Neuron (in vitro differentiated cells): Measurements from ENCODE around the gene ARMC8.

ENCODE experiments used
- H2AFZ ChIP-seq: one replicate; pipeline ENCODE4 v1.6.1; 2013; ENCODE audit warnings: low read depth, mild to moderate bottlenecking, inconsistent platforms, low read length, moderate library complexity
- H3K27me3 ChIP-seq: one replicate; pipeline ENCODE4 v1.6.1; 2013; ENCODE audit warnings: low read length; ENCODE audit not compliant: insufficient read depth
- H3K36me3 ChIP-seq: one replicate; pipeline ENCODE4 v1.6.1; 2013; ENCODE audit warnings: low read length; ENCODE audit not compliant: insufficient read depth
- H3K4me1 ChIP-seq: one replicate; pipeline ENCODE4 v1.6.1; 2013; ENCODE audit warnings: low read length; ENCODE audit not compliant: insufficient read depth
- H3K4me3 ChIP-seq: 2 replicates; pipeline ENCODE4 v1.5.1; 2013; ENCODE audit warnings: mild to moderate bottlenecking, low read length, moderate library complexity
- H3K9me3 ChIP-seq: one replicate; pipeline ENCODE4 v1.6.1; 2013; ENCODE audit warnings: low read length

Gene ARMC8

DNA sequence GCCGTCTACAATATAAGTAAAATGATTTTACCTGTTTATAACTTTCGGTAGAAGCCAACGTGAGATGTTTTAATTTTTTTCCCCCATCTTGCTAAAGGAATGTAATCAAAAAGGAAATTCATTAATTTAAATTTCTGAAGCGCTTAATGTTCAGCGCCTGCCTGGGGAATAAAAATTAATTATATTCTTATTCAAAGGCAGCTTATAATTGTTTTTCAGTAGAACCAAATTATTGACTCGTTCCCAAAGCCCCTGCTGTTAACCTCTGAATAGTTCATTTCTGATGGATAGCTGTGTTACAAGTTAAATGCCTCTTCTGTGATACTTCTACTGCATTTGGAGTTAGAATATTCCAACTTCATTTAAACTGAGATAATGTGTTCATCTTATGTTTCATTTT, 51.6 kb downstream of the ARMC8 start:
- no peaks in the 10 kb centered on the region for H3K27me3 ChIP-seq
- peaks cover 78% of the 10 kb centered on the region for H3K36me3 ChIP-seq
- H2AFZ ChIP-seq = no peak overlapping the region
- no peaks in the 10 kb centered on the region for H3K4me1 ChIP-seq
- H3K4me3 ChIP-seq = no peak overlapping the region
- H3K9me3 ChIP-seq = no peaks in the 10 kb centered on the region

DNA sequence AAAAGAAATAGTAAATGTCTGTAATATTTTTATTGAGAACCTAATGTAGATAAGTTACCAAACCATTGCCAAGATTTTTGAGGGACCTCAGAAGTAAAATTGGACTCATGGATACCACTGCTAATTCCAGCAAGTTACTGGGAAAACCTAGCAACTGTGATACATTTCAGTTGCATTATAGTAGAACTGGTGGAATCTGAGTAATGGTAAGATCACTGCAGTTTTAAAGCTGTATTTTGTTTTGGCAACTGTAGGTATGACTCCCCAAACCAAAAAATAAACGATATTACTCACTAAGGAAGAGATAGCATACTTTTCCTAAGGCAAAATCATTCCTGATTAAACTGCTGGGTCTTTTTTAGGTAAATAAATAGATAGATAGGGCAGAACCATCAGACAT, 54.0 kb downstream of the ARMC8 start:
- Histone ChIP-seq H3K9me3 (no peaks in the 10 kb centered on the region), H2AFZ (no peak overlapping the region), H3K4me3 (no peak overlapping the region), H3K27me3 (no peaks in the 10 kb centered on the region), H3K36me3 (peaks cover 81% of the 10 kb centered on the region), H3K4me1 (no peaks in the 10 kb centered on the region)

DNA sequence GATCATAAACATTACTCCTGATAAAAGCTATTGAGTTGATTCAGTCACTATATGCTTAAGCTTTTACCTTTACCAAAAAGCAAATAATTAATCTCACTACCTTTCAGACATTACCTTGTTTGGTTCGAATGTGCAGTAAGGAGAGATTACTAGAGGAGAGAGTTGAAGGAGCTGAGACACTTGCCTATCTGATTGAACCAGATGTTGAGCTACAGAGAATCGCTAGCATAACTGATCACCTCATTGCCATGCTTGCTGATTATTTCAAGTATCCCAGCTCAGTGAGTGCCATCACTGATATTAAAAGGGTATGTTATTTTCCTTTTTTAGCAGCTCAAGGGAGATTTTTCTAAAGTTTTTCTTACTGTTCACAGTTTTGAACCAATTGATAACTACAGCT, 54.6 kb downstream of the ARMC8 start:
- H3K9me3 ChIP-seq = no peaks in the 10 kb centered on the region
- no peaks in the 10 kb centered on the region for H3K27me3 ChIP-seq
- H2AFZ ChIP-seq = no peak overlapping the region
- H3K4me1 ChIP-seq = no peaks in the 10 kb centered on the region
- no peak overlapping the region for H3K4me3 ChIP-seq
- H3K36me3 ChIP-seq = peaks cover 79% of the 10 kb centered on the region

DNA sequence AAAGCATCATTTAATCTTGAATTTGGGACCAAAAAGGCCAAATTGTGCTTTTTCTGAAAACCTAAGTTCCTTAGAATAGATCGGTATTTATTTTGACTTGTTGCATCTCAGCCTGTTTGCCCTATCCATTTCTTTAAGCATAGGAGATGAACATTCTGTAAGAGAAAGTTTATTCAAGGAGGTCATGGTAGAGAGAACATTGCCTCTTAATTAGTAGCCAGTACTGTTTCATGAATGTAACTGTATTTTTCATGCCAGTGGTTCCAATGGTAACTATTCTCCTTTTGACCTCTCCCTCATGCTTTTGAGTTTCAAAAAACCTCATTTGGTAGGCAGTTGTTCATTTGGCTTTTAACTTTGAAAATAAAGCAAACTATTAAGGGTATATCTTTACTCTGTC, 55.4 kb downstream of the ARMC8 start:
- H2AFZ ChIP-seq = no peak overlapping the region
- no peaks in the 10 kb centered on the region for H3K27me3 ChIP-seq
- H3K36me3 ChIP-seq = peaks cover 76% of the 10 kb centered on the region
- H3K9me3 ChIP-seq = no peaks in the 10 kb centered on the region
- H3K4me1 ChIP-seq = no peaks in the 10 kb centered on the region
- H3K4me3 ChIP-seq = no peak overlapping the region

DNA sequence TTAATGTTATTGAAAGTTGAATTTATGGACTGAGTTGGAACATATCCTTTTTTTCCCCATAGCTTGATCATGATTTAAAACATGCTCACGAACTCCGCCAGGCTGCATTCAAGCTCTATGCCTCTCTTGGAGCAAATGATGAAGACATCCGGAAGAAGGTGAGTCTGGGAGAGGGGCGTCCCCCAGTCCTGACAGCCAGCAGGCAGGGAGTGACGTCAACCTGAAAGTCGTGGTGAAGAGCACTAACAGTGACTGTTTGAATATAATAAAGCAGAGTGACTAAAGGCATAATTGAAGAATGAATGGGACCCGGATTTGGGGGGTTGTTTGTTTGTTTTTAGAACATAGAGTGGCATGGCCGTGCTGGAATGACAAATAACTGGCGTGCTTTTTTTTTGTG, 57.9 kb downstream of the ARMC8 start:
- H3K36me3 ChIP-seq = peaks cover 75% of the 10 kb centered on the region
- no peaks in the 10 kb centered on the region for H3K27me3 ChIP-seq
- no peak overlapping the region for H2AFZ ChIP-seq
- H3K4me1 ChIP-seq = no peaks in the 10 kb centered on the region
- H3K4me3 ChIP-seq = no peak overlapping the region
- no peaks in the 10 kb centered on the region for H3K9me3 ChIP-seq

DNA sequence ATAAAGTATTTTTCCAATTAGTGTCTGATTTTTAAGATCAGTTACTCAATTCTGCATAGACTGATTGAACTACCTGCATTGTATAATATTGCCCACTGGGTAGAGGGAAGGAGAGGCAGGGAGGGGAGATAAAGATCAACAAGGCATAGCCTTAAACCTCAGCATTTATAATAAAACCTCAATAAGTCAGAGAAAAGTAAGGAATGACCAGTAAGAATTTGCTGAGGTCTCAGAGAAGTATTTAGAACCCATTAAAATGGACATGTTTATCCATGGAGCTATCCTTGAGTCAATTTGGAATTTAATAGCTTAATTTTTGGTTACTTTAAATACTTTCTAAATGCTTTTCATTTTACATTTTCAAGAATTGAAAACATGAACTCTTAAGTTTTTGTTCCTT, 62.5 kb downstream of the ARMC8 start:
- H3K27me3 ChIP-seq = no peaks in the 10 kb centered on the region
- peaks cover 42% of the 10 kb centered on the region for H3K36me3 ChIP-seq
- no peaks in the 10 kb centered on the region for H3K4me1 ChIP-seq
- H3K9me3 ChIP-seq = no peaks in the 10 kb centered on the region
- H3K4me3 ChIP-seq = no peak overlapping the region
- H2AFZ ChIP-seq = no peak overlapping the region

DNA sequence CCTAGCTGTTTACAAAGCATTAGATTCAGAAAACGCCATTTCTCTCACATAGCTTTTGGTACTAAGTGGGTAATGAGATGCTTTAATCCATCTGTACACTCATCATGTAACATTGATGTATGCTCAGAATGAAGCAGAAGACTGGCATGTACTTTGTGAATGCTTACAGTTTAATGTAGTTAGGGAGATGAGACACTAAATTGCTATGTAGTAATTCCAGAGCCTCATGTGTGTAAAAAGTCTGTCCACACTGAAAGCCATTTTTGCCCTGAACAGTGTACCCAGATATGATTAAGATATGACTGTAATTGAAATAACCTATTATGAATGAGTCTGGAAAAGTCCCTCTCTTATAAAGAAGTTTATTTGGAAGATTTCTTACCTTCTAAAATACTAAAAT, 66.5 kb downstream of the ARMC8 start:
- Histone ChIP-seq H3K4me3 (no peak overlapping the region), H3K9me3 (no peaks in the 10 kb centered on the region), H2AFZ (no peak overlapping the region), H3K36me3 (peaks cover 10% of the 10 kb centered on the region), H3K27me3 (no peaks in the 10 kb centered on the region), H3K4me1 (no peaks in the 10 kb centered on the region)

DNA sequence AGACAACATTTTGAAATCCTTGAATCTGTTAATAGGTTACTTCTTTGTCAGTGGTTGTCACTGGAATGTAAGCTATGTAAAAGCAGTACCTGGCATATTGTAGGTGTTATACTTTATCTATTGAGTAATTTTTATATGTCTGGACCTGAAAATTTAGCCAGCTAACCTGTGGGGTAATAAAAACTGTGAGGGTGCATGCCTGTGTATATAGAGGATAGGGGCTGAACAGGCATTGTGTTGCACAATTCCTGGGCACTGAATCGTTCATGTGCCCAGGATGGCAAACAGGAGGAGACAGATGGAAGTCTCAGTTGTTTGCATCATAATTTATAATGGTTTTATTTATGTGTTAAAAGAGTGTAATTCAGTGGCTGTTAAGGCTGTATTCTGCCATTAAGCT, 67.1 kb downstream of the ARMC8 start:
- Histone ChIP-seq H3K27me3 (no peaks in the 10 kb centered on the region), H3K4me3 (no peak overlapping the region), H2AFZ (no peak overlapping the region), H3K4me1 (no peaks in the 10 kb centered on the region), H3K36me3 (peaks cover 9% of the 10 kb centered on the region), H3K9me3 (no peaks in the 10 kb centered on the region)

DNA sequence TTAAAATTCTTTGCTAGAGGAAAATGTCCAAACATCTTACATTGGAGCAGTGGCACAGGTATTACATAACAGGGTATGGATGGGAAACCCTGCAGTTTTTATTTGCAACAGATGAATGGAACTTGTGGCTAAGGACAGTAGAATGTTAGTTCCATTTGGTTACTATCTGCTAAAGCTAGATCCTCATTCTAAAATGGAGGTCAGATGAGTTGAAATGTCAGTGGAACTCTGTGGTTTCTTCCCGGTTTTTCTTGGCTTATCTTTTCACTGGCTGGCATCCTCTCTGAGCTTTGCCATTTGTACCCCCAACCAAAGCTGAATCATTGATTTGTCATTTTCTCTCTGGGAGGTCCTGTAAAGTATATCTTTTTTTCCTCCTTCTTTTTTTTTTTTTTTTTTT, 68.9 kb downstream of the ARMC8 start:
- H3K4me1 ChIP-seq = no peaks in the 10 kb centered on the region
- no peaks in the 10 kb centered on the region for H3K27me3 ChIP-seq
- H3K9me3 ChIP-seq = no peaks in the 10 kb centered on the region
- H2AFZ ChIP-seq = no peak overlapping the region
- no peak overlapping the region for H3K4me3 ChIP-seq
- peaks cover 4% of the 10 kb centered on the region for H3K36me3 ChIP-seq

DNA sequence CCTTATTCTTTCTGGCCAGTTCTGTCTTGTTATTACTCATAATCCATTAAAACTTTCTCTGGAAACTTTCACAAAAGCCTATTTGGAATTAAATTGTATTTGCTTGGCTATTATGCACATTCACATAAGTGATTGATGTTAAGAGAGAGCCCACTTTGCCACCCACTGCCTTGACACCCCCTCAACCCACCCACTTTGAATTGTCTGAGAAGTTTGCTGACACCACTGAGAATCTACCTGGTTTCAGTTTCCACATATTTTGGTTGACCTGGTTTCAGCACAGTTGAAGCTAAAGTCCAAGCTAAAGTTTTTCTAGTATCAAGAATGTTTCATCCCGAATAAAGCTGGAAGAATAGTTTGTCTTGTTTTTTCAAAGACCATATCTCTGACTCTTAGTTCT, 70.9 kb downstream of the ARMC8 start:
- Histone ChIP-seq H3K27me3 (no peaks in the 10 kb centered on the region), H2AFZ (no peak overlapping the region), H3K36me3 (peaks cover 4% of the 10 kb centered on the region), H3K4me1 (no peaks in the 10 kb centered on the region), H3K4me3 (no peak overlapping the region), H3K9me3 (no peaks in the 10 kb centered on the region)

DNA sequence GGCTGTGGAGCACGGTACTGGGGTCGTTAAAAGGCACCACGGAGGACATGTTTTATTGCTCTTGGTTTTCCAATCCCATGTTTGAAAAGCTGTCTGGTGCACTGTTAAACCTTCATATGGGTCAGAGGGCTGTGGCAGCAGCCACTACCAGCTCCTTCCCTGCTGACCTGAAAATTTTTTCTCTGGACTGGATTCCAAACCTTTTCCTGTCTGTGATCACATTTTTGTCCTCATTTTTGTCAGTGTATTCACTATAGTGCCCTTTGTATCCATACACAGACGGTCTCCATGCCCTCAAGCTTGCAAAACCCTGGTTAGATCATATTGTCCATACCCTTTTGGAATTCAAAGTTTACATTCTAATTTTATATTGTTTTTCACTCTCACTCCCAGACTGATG, 72.0 kb downstream of the ARMC8 start:
- Histone ChIP-seq H3K36me3 (peaks cover 11% of the 10 kb centered on the region), H3K4me1 (no peaks in the 10 kb centered on the region), H3K9me3 (no peaks in the 10 kb centered on the region), H3K4me3 (no peak overlapping the region), H2AFZ (no peak overlapping the region), H3K27me3 (no peaks in the 10 kb centered on the region)

DNA sequence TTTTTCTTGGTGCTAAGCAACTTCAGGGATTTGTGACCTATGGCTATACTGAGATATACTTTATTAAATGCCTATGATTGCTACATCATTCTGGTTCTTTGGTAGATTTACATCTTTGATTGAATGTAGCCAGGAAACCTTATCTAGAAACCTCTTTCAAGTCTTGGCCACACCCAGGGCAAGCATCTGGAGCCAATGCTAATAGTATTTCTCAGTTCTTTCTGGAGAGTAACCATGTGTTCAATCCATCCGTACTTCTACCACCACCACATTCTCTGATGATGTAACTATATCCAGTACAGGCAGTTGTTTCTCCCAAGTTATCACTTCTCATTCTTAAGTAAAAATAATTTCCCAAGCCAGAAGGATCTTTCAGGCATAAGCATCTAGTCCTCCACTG, 73.5 kb downstream of the ARMC8 start:
- H3K27me3 ChIP-seq = no peaks in the 10 kb centered on the region
- no peaks in the 10 kb centered on the region for H3K9me3 ChIP-seq

DNA sequence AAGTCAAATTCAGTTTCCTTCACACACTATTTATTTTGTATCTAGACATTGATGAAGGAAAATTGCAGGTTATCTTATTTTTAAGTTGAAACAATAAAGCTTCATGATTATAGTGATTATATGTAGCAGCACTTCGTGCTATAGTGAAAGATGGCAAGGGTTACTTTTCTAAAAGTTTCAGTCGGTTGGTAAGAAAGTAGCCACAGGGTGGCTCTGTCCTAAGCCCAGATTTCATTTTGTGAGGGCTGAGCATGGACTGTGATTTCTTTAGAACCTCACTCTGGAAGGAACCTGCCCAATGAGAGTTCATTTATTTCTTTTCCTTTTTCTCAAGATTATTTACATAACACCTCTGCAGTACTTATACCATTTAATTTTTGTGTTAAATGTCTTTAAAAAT, 76.0 kb downstream of the ARMC8 start:
- Histone ChIP-seq H3K4me3 (no peak overlapping the region), H3K27me3 (no peaks in the 10 kb centered on the region), H3K36me3 (peaks cover 30% of the 10 kb centered on the region), H2AFZ (no peak overlapping the region), H3K9me3 (no peaks in the 10 kb centered on the region), H3K4me1 (no peaks in the 10 kb centered on the region)

More for the DNA sequence above, 73.5 kb downstream of the ARMC8 start:
- Histone ChIP-seq H3K4me1 (no peaks in the 10 kb centered on the region), H3K36me3 (peaks cover 18% of the 10 kb centered on the region), H3K4me3 (no peak overlapping the region), H2AFZ (no peak overlapping the region)

DNA sequence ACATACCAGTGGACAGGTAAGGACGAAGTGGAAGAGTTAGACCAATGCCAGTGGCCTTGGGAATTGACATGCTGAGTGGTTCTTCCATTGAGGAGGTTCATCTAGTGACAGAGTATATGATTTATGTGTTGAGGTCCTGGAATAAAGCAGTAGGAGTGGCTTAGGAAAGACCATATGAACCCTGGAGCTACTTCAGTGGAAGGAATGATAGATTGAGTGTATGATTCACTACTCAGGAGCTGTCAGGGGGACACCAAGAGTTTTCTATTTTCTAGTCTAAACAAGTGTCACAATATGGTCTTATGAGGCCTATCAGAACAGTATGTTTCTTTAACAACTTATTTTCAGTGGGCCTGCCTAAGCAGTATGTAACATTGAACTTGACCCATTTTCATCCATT, 78.6 kb downstream of the ARMC8 start:
- Histone ChIP-seq H2AFZ (no peak overlapping the region), H3K4me1 (no peaks in the 10 kb centered on the region), H3K9me3 (no peaks in the 10 kb centered on the region), H3K36me3 (peaks cover 30% of the 10 kb centered on the region), H3K4me3 (no peak overlapping the region), H3K27me3 (no peaks in the 10 kb centered on the region)
